Esophagus muscularis mucosa (tissue), 4 donors: ENCODE results near the gene GSDME. TPM values are rescaled to one million over a fixed set of nuclear protein-coding genes. Genes with fewer than 3 reads are reported as not detected.

Source experiments
- DNase-seq: peaks from one replicate; pipeline ENCODE4 v3.0.0-alpha.2; 2017; ENCODE audit errors: extremely low spot score
- H3K27ac ChIP-seq, 4 donors: fragments of 200-600 bp; sonication (generic); replicated peaks in 1 of 4; 1 replicate in 3 of 4; 2 replicates in 1 of 4; pipeline ENCODE4 v1.5.1; 2016 to 2019; ENCODE audit warnings: mild to moderate bottlenecking in 1 of 4
- H3K27me3 ChIP-seq, 4 donors: fragments of 200-600 bp; sonication (generic); one replicate each; pipeline versions ENCODE4 v1.5.1 to v1.6.0; 2016 to 2019
- H3K36me3 ChIP-seq, 4 donors: fragments of 200-600 bp; sonication (generic); one replicate each; pipeline ENCODE4 v1.5.1; 2016 to 2019
- H3K4me1 ChIP-seq, 4 donors: fragments of 200-600 bp; sonication (generic); one replicate each; pipeline ENCODE4 v1.5.1; 2016 to 2019
- H3K4me3 ChIP-seq, 4 donors: fragments of 200-600 bp; sonication (generic); 1 replicate in 2 of 4; 2 replicates in 2 of 4; pipeline ENCODE4 v1.5.1; 2016 to 2019; ENCODE audit warnings: mild to moderate bottlenecking in 4 of 4, moderate library complexity in 1 of 4
- H3K9me3 ChIP-seq, 4 donors: fragments of 200-600 bp; sonication (generic); 1 replicate in 3 of 4; 2 replicates in 1 of 4; pipeline ENCODE4 v1.5.1; 2016 to 2019
- CTCF ChIP-seq, 3 experiments: fragments of 200-600 bp in 2 of 3; fragments of 450-650 bp in 1 of 3; sonication (generic) in 2 of 3; IDR thresholded peaks; one replicate each; pipeline ENCODE4 v1.5.1; 2017 to 2019; ENCODE audit warnings: antibody characterized with exemption in 3 of 3, mild to moderate bottlenecking in 2 of 3, moderate library complexity in 1 of 3
- EP300 ChIP-seq: sonication (generic); formaldehyde crosslinking; IDR thresholded peaks from one replicate; pipeline ENCODE4 v1.6.1; 2017; ENCODE audit warnings: antibody characterized with exemption
- POLR2A ChIP-seq: fragments of 450-650 bp; IDR thresholded peaks from one replicate; pipeline ENCODE4 v1.6.1; 2017; ENCODE audit warnings: antibody characterized with exemption, moderate library complexity, mild to moderate bottlenecking, low read depth
- POLR2AphosphoS5 ChIP-seq, 2 donors: sonication (generic); formaldehyde crosslinking; IDR thresholded peaks; one replicate each; pipeline ENCODE4 v1.6.1; 2017; ENCODE audit warnings: antibody characterized with exemption in 2 of 2
- WGBS: methylation state at CpG from one replicate; pipeline ENCODE4 v1.1.5; 2018; 5-methylcytosine and 5-hydroxymethylcytosine counted together
- intact Hi-C: fragments of 100-400 bp; cut with DNase I; formaldehyde crosslinking; loops from one replicate; pipeline ENCODE4 v1.15.1; 2023
- total RNA-seq, 4 donors: library from RNA; depleted of rRNA; stranded (reverse); fragments of >200 nt; gene quantifications; one replicate each; pipeline versions ENCODE4 v1.1.0 to v1.2.1, GENCODE V29; 2016

GSDME gene
- total RNA-seq, 4 donors from 2014 or later: 6.5 to 12.2 (median 11.0) TPM

- Histone ChIP-seq H3K4me3 (no peak overlapping the region), H3K27ac (no peak overlapping the region), H3K36me3 (no peaks in the 10 kb centered on the region), H3K4me1 (no peaks in the 10 kb centered on the region), H3K9me3 (no peaks in the 10 kb centered on the region), H3K27me3 (no peaks in the 10 kb centered on the region)
- WGBS: 76% methylated on average over 3 of the region's 3 CpGs
- TF ChIP-seq POLR2AphosphoS5 (IDR thresholded peaks at IDR 0.05): no peak
- TF ChIP-seq CTCF (IDR thresholded peaks at IDR 0.05): no peak
- TF ChIP-seq EP300: no peak
- no peak for TF ChIP-seq POLR2A
- intact Hi-C loops: no loop called here
- no peak for DNase-seq
Observed at GRCh38 chr7:24777806-24778205, 20.5 kb upstream of the GSDME start.

DNA sequence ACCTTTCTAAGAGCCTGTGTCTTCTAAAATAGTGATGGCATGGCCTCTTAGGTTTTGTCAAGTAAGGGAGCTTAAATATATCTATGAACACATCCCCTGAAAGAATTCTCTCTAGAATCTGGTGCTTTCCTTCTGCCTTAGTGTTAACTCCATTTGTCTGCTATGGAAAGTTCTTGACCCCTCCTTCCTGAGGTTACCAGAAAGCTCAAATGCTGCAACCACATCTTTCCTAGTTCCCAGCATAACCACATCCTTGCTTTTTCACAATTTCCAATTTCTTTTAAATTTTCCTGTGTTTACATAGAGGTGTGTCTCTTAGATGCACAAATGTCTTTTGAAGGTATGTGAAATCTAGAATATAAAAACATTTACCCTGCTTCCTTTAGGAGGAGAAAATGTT is 16.4 kb upstream of the GSDME start:
- Histone ChIP-seq H3K27me3 (no peaks in the 10 kb centered on the region), H3K4me1 (no peaks in the 10 kb centered on the region), H3K27ac (no peak overlapping the region), H3K9me3 (peaks cover 0 to 4% (median 0%) of the 10 kb centered on the region in 4 donors), H3K4me3 (no peak overlapping the region), H3K36me3 (no peaks in the 10 kb centered on the region)
- no peak for TF ChIP-seq EP300
- TF ChIP-seq POLR2A: no peak
- TF ChIP-seq CTCF (IDR thresholded peaks at IDR 0.05): no peak
- TF ChIP-seq POLR2AphosphoS5 (IDR thresholded peaks at IDR 0.05): no peak
- DNase-seq: no peak
- intact Hi-C loops: no loop called here

DNA sequence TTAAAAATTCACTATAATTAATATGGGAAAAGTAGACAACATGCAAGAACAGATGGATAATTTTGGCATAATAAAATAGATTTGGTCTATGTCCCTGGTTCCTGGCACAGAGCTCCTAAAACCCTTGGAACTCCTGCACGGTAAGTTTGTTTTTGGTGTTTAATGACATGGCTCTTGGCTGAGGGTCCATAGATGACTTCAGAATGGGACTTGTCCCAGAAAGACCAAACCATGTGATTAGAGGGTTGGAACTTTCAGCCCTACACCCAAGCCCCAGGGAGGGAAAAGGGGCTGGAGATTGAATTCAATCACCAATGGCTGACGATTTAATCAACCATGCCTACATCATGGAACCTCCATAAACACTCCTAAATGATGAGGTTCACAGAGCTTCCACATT is 12.6 kb upstream of the GSDME start:
- intact Hi-C loops: no loop called here
- 55% methylated on average over 2 of the region's 2 CpGs for WGBS
- H3K9me3 ChIP-seq: peaks cover 0 to 4% (median 0%) of the 10 kb centered on the region in 4 donors
- no peak overlapping the region for H3K27ac ChIP-seq
- H3K4me3 ChIP-seq: no peak overlapping the region
- no peaks in the 10 kb centered on the region for H3K36me3 ChIP-seq
- H3K4me1 ChIP-seq: no peaks in the 10 kb centered on the region
- DNase-seq: no peak
- TF ChIP-seq POLR2A: no peak
- TF ChIP-seq POLR2AphosphoS5 (IDR thresholded peaks at IDR 0.05): no peak
- no peak for TF ChIP-seq EP300
- no peak for TF ChIP-seq CTCF (IDR thresholded peaks at IDR 0.05)
- H3K27me3 ChIP-seq: peaks cover 0 to 5% (median 0%) of the 10 kb centered on the region in 4 donors

GRCh38 chr7:24769014-24769830 is 12.0 kb upstream of the GSDME start:
- H3K27me3 ChIP-seq: peaks cover 0 to 5% (median 0%) of the 10 kb centered on the region in 4 donors
- H3K36me3 ChIP-seq: no peaks in the 10 kb centered on the region
- no peak overlapping the region for H3K27ac ChIP-seq
- H3K9me3 ChIP-seq: peaks cover 0 to 4% (median 0%) of the 10 kb centered on the region in 4 donors
- TF ChIP-seq POLR2A (no peak), POLR2AphosphoS5 (IDR thresholded peaks at IDR 0.05) (no peak)
- intact Hi-C loops: no loop called here
- 84% methylated on average over 8 of the region's 9 CpGs for WGBS
- DNase-seq: no peak
- no peak overlapping the region for H3K4me3 ChIP-seq
- H3K4me1 ChIP-seq: no peaks in the 10 kb centered on the region

DNA sequence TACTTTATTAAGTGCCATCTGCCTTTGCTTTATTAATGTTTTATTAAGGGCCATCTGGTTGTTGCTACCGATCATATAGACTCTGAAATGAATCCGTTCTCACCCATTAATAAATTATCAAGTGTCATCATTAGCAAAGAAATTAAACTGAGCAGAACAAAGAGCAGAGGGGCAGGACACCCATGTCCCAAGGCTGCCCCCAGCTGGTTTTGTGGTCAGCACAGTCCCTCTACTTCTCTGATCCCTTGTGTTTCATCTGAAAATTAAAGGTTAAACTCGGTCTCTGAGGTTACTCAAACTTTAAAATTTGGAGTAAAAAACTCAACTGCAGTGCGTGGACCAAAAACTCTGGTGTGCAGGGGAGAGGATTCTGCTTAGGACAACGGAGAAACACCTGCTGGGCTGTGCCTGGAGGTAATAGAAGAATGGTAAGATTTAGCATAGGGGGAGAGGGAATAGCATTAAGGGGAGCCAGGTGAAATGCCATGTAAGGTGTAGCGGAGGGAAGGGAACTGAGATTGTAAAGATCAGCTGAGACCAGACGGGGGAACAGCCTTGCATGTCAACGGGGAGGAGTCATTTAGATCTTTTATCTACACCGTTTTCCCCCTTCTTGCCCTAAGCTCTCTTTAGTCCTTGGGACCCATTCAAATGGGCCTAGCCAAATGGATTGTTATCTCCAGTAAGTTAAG is 10.8 kb upstream of the GSDME start:
- Histone ChIP-seq H3K27me3 (peaks cover 0 to 5% (median 0%) of the 10 kb centered on the region in 4 donors), H3K27ac (no peak overlapping the region), H3K4me1 (no peaks in the 10 kb centered on the region), H3K4me3 (no peak overlapping the region), H3K9me3 (peaks cover 0 to 4% (median 0%) of the 10 kb centered on the region in 4 donors), H3K36me3 (no peaks in the 10 kb centered on the region)
- DNase-seq: no peak
- intact Hi-C loops: no loop called here
- TF ChIP-seq EP300 (no peak), POLR2A (no peak), POLR2AphosphoS5 (IDR thresholded peaks at IDR 0.05) (no peak), CTCF (IDR thresholded peaks at IDR 0.05) (no peak)
- 76% methylated on average over 9 of the region's 9 CpGs for WGBS
